Gastroesophageal sphincter (tissue), 3 donors: Measurements from ENCODE around the gene MYO1B.

ENCODE experiments used
- POLR2A ChIP-seq, 2 donors: fragments of 450-650 bp; IDR thresholded peaks; one replicate each; pipeline ENCODE4 v1.6.1; 2017; ENCODE audit warnings: antibody characterized with exemption in 2 of 2, mild to moderate bottlenecking in 2 of 2, moderate library complexity in 1 of 2
- POLR2AphosphoS5 ChIP-seq: sonication (generic); formaldehyde crosslinking; IDR thresholded peaks from one replicate; pipeline ENCODE4 v1.6.1; 2017; ENCODE audit warnings: antibody characterized with exemption
- TF ChIP-seq, protein P1 (sequence below), 4 experiments: fragments of 200-600 bp in 2 of 4; fragments of 450-650 bp in 2 of 4; sonication (generic) in 1 of 4; IDR thresholded peaks; one replicate each; pipeline ENCODE4 v1.5.1; 2017 to 2019; ENCODE audit warnings: antibody characterized with exemption in 4 of 4, mild to moderate bottlenecking in 2 of 4, moderate library complexity in 2 of 4

GRCh38 chr2:191257934-191258333 lies 12.7 kb downstream of the MYO1B start:
- no peak for TF ChIP-seq POLR2AphosphoS5
- TF ChIP-seq, protein P1, sequence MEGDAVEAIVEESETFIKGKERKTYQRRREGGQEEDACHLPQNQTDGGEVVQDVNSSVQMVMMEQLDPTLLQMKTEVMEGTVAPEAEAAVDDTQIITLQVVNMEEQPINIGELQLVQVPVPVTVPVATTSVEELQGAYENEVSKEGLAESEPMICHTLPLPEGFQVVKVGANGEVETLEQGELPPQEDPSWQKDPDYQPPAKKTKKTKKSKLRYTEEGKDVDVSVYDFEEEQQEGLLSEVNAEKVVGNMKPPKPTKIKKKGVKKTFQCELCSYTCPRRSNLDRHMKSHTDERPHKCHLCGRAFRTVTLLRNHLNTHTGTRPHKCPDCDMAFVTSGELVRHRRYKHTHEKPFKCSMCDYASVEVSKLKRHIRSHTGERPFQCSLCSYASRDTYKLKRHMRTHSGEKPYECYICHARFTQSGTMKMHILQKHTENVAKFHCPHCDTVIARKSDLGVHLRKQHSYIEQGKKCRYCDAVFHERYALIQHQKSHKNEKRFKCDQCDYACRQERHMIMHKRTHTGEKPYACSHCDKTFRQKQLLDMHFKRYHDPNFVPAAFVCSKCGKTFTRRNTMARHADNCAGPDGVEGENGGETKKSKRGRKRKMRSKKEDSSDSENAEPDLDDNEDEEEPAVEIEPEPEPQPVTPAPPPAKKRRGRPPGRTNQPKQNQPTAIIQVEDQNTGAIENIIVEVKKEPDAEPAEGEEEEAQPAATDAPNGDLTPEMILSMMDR (IDR thresholded peaks at IDR 0.05): no peak
- no peak for TF ChIP-seq POLR2A (IDR thresholded peaks at IDR 0.05)
